ENCODE data around the gene ABCB6. TPM values are rescaled to one million over a fixed set of nuclear protein-coding genes. Genes with fewer than 3 reads are reported as not detected.

Gene ABCB6
- total RNA-seq, 2 experiments from 2014 or later, result 6.4 to 10.2 TPM

- peaks cover 19% of the 10 kb centered on the region; the same call in 1 of the 2 replicates for H3K79me2 ChIP-seq (ENCODE audit: insufficient read depth, low read depth, low read length)
- CTCF ChIA-PET (ENCODE audit: unreplicated experiment), result interaction anchor here (0.6 kb wide), 1 partner anchor 10 kb away, joined by 5 read pairs; no protein-coding TSS in a partner anchor
- no TSS peak for BruUV-seq (replicated peaks)
- H3K27ac ChIP-seq (ENCODE audit: low read depth, low read length, poor library complexity, severe bottlenecking), result peak within 1 kb of the TSS; percentile 76
- DNase-seq (ENCODE audit: low spot score), result peak; percentile 99
- POLR2A ChIA-PET, result interaction anchor here (0.5 to 6.0 kb wide), 13 partner anchors 9 to 167 kb away, joined by 3 to 28 read pairs (median 3); partner anchors contain the start of genes CNPPD1, DNPEP, GLB1L and STK16
- H3K9me2 ChIP-seq (ENCODE audit: insufficient read depth, low read length), result no peaks in the 10 kb centered on the region
- H4K20me1 ChIP-seq (ENCODE audit: insufficient read depth, low read length), result no peaks in the 10 kb centered on the region
- no peak for TF ChIP-seq EZH2phosphoT487 (IDR thresholded peaks at IDR 0.05; ENCODE audit: borderline replicate concordance, low read depth, low read length)
- no peak for TF ChIP-seq CTCF (conservative IDR thresholded peaks at IDR 0.05; ENCODE audit: low read length)
- intact Hi-C loops (cut with micrococcal nuclease; ENCODE audit: unreplicated experiment), result loop anchor here (1.0 kb wide), 6 partner anchors 20 to 159 kb away; partner anchors contain the start of genes DNAJB2, NHEJ1, RETREG2 and ZFAND2B
- peaks cover 16% of the 10 kb centered on the region for H3K4me1 ChIP-seq (ENCODE audit: insufficient read depth, low read length, poor library complexity, severe bottlenecking)
- H3K4me2 ChIP-seq (ENCODE audit: low read length), result peak within 1 kb of the TSS; percentile 99
- H2AFZ ChIP-seq (ENCODE audit: low read length), result peak within 1 kb of the TSS; percentile 42; the same call in 1 of the 2 replicates
- H3K36me3 ChIP-seq (ENCODE audit: insufficient read depth, low read length), result peaks cover 51% of the 10 kb centered on the region
- H3K9me3 ChIP-seq (ENCODE audit: low read length), result no peaks in the 10 kb centered on the region
- peak within 1 kb of the TSS; percentile 87 for H3K4me3 ChIP-seq (ENCODE audit: low read depth, low read length, poor library complexity, severe bottlenecking)
Measured at GRCh38 chr2:219229305-219230058, 10.7 kb upstream of the ABCB6 start, which contains the start of the genes ANKZF1 and ATG9A. ANKZF1 (plus strand) TSS chr2:219229806; CDS start chr2:219230258, 452 bp downstream. ATG9A (minus strand) TSS chr2:219229636; CDS start chr2:219228024, 1,612 bp downstream.

GRCh38 chr2:219228911-219229304 is 10.2 kb upstream of the ABCB6 start:
- H3K4me1 ChIP-seq (ENCODE audit: insufficient read depth, low read length, poor library complexity, severe bottlenecking), result peaks cover 16% of the 10 kb centered on the region
- peak overlapping the region; percentile 76 for H3K27ac ChIP-seq (ENCODE audit: low read depth, low read length, poor library complexity, severe bottlenecking)
- intact Hi-C loops (cut with micrococcal nuclease; ENCODE audit: unreplicated experiment), result loop anchor here (1.0 kb wide), 6 partner anchors 20 to 159 kb away; partner anchors contain the start of genes DNAJB2, NHEJ1, RETREG2 and ZFAND2B
- peak overlapping the region; percentile 32; the same call in 1 of the 2 replicates for H2AFZ ChIP-seq (ENCODE audit: low read length)
- no peaks in the 10 kb centered on the region for H3K9me3 ChIP-seq (ENCODE audit: low read length)
- ChIA-PET CTCF (ENCODE audit: unreplicated experiment) (no interaction called here), POLR2A (interaction anchor here (0.5 to 6.0 kb wide), 9 partner anchors 13 to 166 kb away, joined by 3 to 28 read pairs (median 5); partner anchors contain the start of genes DNPEP, GLB1L, STK16 and TUBA4A)
- TF ChIP-seq EZH2phosphoT487 (IDR thresholded peaks at IDR 0.05; ENCODE audit: borderline replicate concordance, low read depth, low read length), result no peak
- TF ChIP-seq CTCF (conservative IDR thresholded peaks at IDR 0.05; ENCODE audit: low read length), result no peak
- H3K36me3 ChIP-seq (ENCODE audit: insufficient read depth, low read length), result peaks cover 51% of the 10 kb centered on the region
- no peak for DNase-seq (ENCODE audit: low spot score)
- H3K9me2 ChIP-seq (ENCODE audit: insufficient read depth, low read length), result no peaks in the 10 kb centered on the region
- H3K4me2 ChIP-seq (ENCODE audit: low read length), result peak overlapping the region; percentile 99
- H3K79me2 ChIP-seq (ENCODE audit: insufficient read depth, low read depth, low read length), result peaks cover 19% of the 10 kb centered on the region; the same call in 1 of the 2 replicates
- peak overlapping the region; percentile 87 for H3K4me3 ChIP-seq (ENCODE audit: low read depth, low read length, poor library complexity, severe bottlenecking)
- no TSS peak for BruUV-seq (replicated peaks)
- H4K20me1 ChIP-seq (ENCODE audit: insufficient read depth, low read length), result no peaks in the 10 kb centered on the region

Measured in OCI-LY7 (cell line).